ENCODE data around the gene DZANK1. TPM values are rescaled to one million over a fixed set of nuclear protein-coding genes. Genes with fewer than 3 reads are reported as not detected.

DZANK1 gene
- total and polyA plus RNA-seq, 2 donors (not counting 3 experiments of a cell fraction or from before 2014, with no cell fraction given) = 1.1 to 1.8 TPM

- H3K79me2 ChIP-seq (ENCODE audit: control insufficient read depth, insufficient read depth, low read length) = peaks cover 19% of the 10 kb centered on the region
- H3K27ac ChIP-seq (ENCODE audit: insufficient read depth, low read depth, low read length) = peak within 1 kb of the TSS; percentile 82
- intact Hi-C loops (cut with micrococcal nuclease) (loop anchor here (1.0 to 2.0 kb wide), 7 partner anchors 10 to 219 kb away; partner anchors contain the start of genes DTD1, DZANK1, POLR3F and RBBP9), dilution Hi-C loops (cut with MboI; ENCODE audit: extremely low pct_ligation_motif_present, low sequenced_read_pairs) (no loop called here)
- H4K20me1 ChIP-seq (replicated peaks; ENCODE audit: control insufficient read depth, extremely low read depth, insufficient read depth, low read length) = no peaks in the 10 kb centered on the region
- H3K9me1 ChIP-seq (replicated peaks; ENCODE audit: control insufficient read depth, extremely low read depth, insufficient read depth, low read length) = no peaks in the 10 kb centered on the region
- H2AFZ ChIP-seq (ENCODE audit: low read depth, low read length) = peak within 1 kb of the TSS; percentile 78
- DNase-seq (ENCODE audit: low read depth, low spot score) (peak; percentile 98), FAIRE-seq (peak; percentile 94)
- H3K4me3 ChIP-seq (replicated peaks in 1 of 3; ENCODE audit: insufficient read depth in 1 of 3, low read depth in 1 of 3, low read length in 3 of 3) = peak within 1 kb of the TSS; percentile 65 to 94 (median 75)
- H3K9me3 ChIP-seq (replicated peaks; ENCODE audit: control insufficient read depth, insufficient read depth, low read length) = no peaks in the 10 kb centered on the region
- ChIA-PET POLR2A (interaction anchor here (1.2 to 2.0 kb wide), 3 partner anchors 11 to 41 kb away, joined by 3 to 13 read pairs (median 8); partner anchors contain the start of genes DZANK1, POLR3F and RBBP9), CTCF (interaction anchor here (1.2 to 2.0 kb wide), 5 partner anchors 10 to 81 kb away, joined by 3 to 6 read pairs (median 3); partner anchors contain the start of genes DZANK1, POLR3F, RBBP9 and SMIM26)
- peak within 1 kb of the TSS; percentile 79 for H3K9ac ChIP-seq (replicated peaks; ENCODE audit: extremely low read depth, insufficient read depth, low read length)
- TF ChIP-seq JUN (IDR thresholded peaks at IDR 0.05; ENCODE audit: borderline replicate concordance, insufficient read depth, insufficient read length, low read depth) (peak; percentile 37), POLR2AphosphoS5 (IDR thresholded peaks at IDR 0.05; ENCODE audit: insufficient read depth, low read depth, low read length) (peak; percentile 82), GATA2 (IDR thresholded peaks at IDR 0.05; ENCODE audit: insufficient read depth, insufficient read length, low read depth, low read length) (no peak), POLR2A (IDR thresholded peaks at IDR 0.05; ENCODE audit: low read depth, low read length) (peak; percentile 87)
- no TSS peak for BruUV-seq (replicated peaks)
- H3K4me2 ChIP-seq (ENCODE audit: insufficient read depth, low read length) = peak within 1 kb of the TSS; percentile 94
- peaks cover 9% of the 10 kb centered on the region for H3K4me1 ChIP-seq (ENCODE audit: control insufficient read depth, extremely low read depth, insufficient read depth, low read length)
- H3K36me3 ChIP-seq (ENCODE audit: control insufficient read depth in 2 of 2, extremely low read depth in 1 of 2, insufficient read depth in 2 of 2, low read length in 2 of 2) = peaks cover 2 to 13% of the 10 kb centered on the region in 2 experiments
- H3K27me3 ChIP-seq (ENCODE audit: control insufficient read depth in 2 of 2, insufficient read depth in 2 of 2, low read length in 2 of 2) = peaks cover 0 to 5% of the 10 kb centered on the region in 2 experiments
Measured at GRCh38 chr20:18507218-18508191, 40.7 kb upstream of the DZANK1 start, which contains the start of gene SEC23B. SEC23B (plus strand) TSS chr20:18507940; CDS start chr20:18510836, 2,896 bp downstream.
